DND-41 (cell line): ENCODE results near the gene VPREB3.

Experiments
- ATAC-seq: fragments of 200-7000 bp; cut with Tn5 transposase; 3 replicates; pipeline ENCODE4 v1.9.1; 2021; ENCODE audit warnings: low read depth; ENCODE audit not compliant: insufficient read depth
- DNase-seq: peaks from one replicate; pipeline ENCODE4 v3.0.0-alpha.2; 2020
- H2AFZ ChIP-seq: 2 replicates; pipeline ENCODE4 v1.6.0; 2012; ENCODE audit warnings: low read depth, low read length
- H3K27ac ChIP-seq: 2 replicates; pipeline ENCODE4 v1.5.1; 2012; ENCODE audit warnings: low read length, inconsistent platforms
- H3K27me3 ChIP-seq: fragments of 200-600 bp; sonication (generic); 2 replicates; pipeline ENCODE4 v1.6.0; 2012; ENCODE audit warnings: low read length, mild to moderate bottlenecking, inconsistent platforms; ENCODE audit not compliant: insufficient read depth, poor library complexity
- H3K36me3 ChIP-seq: 2 replicates; pipeline ENCODE4 v1.5.1; 2012; ENCODE audit warnings: low read length, inconsistent platforms; ENCODE audit not compliant: insufficient read depth
- H3K4me1 ChIP-seq: 2 replicates; pipeline ENCODE4 v1.5.1; 2012; ENCODE audit warnings: mild to moderate bottlenecking, low read length; ENCODE audit not compliant: insufficient read depth
- H3K4me2 ChIP-seq: 2 replicates; pipeline ENCODE4 v1.6.0; 2012; ENCODE audit warnings: mild to moderate bottlenecking, moderate library complexity, low read length, inconsistent platforms; ENCODE audit not compliant: insufficient read depth
- H3K4me3 ChIP-seq, 2 experiments: fragments of 200-600 bp in 1 of 2; shearing (Covaris generic) in 1 of 2; 2 replicates each; pipeline ENCODE4 v1.5.1; 2012 to 2016; ENCODE audit warnings: inconsistent platforms in 2 of 2, low read length in 2 of 2, mild to moderate bottlenecking in 2 of 2, low read depth in 1 of 2, moderate library complexity in 1 of 2
- H3K79me2 ChIP-seq: 2 replicates; pipeline ENCODE4 v1.6.0; 2012; ENCODE audit warnings: low read length, inconsistent platforms; ENCODE audit not compliant: insufficient read depth
- H3K9ac ChIP-seq: 2 replicates; pipeline ENCODE4 v1.6.0; 2012; ENCODE audit warnings: low read depth, mild to moderate bottlenecking, inconsistent platforms, low read length, moderate library complexity
- H3K9me3 ChIP-seq: 2 replicates; pipeline ENCODE4 v1.5.1; 2012; ENCODE audit warnings: low read length, moderate library complexity, mild to moderate bottlenecking, inconsistent platforms; ENCODE audit not compliant: insufficient read depth, severe bottlenecking
- H4K20me1 ChIP-seq: 2 replicates; pipeline ENCODE4 v1.6.0; 2012; ENCODE audit warnings: low read length; ENCODE audit not compliant: insufficient read depth
- CTCF ChIP-seq: IDR thresholded peaks from 2 replicates; pipeline ENCODE4 v1.5.1; 2012; ENCODE audit warnings: borderline replicate concordance, low read length, moderate library complexity, mild to moderate bottlenecking; ENCODE audit not compliant: poor library complexity, severe bottlenecking; ENCODE audit errors: extremely low read depth
- EZH2 ChIP-seq: IDR thresholded peaks from 3 replicates; pipeline ENCODE4 v1.6.1; 2012; ENCODE audit warnings: borderline replicate concordance, low read depth, mild to moderate bottlenecking, moderate library complexity, low read length, inconsistent platforms; ENCODE audit not compliant: severe bottlenecking

Gene VPREB3

GRCh38 chr22:23712256-23712655, 42.0 kb downstream of the VPREB3 start:
- H3K27ac ChIP-seq, result no peak overlapping the region
- H3K36me3 ChIP-seq, result peaks cover 79% of the 10 kb centered on the region

GRCh38 chr22:23709107-23709506, 45.1 kb downstream of the VPREB3 start:
- Histone ChIP-seq H2AFZ (no peak overlapping the region), H3K4me2 (no peak overlapping the region), H4K20me1 (peaks cover 15% of the 10 kb centered on the region; the same call in 1 of the 2 replicates), H3K4me1 (0 out of 2 replicates have a peak, but pooled peaks cover 10% of the 10 kb centered on the region), H3K27me3 (no peaks in the 10 kb centered on the region), H3K36me3 (peaks cover 94% of the 10 kb centered on the region), H3K9me3 (no peaks in the 10 kb centered on the region), H3K4me3 (no peak overlapping the region), H3K27ac (no peak overlapping the region), H3K79me2 (peaks cover 38% of the 10 kb centered on the region), H3K9ac (no peak overlapping the region)
- DNase-seq (no peak), ATAC-seq (no peak)
- TF ChIP-seq CTCF (no peak), EZH2 (no peak)

More at GRCh38 chr22:23712256-23712655, 42.0 kb downstream of the VPREB3 start:
- Histone ChIP-seq H3K4me3 (no peak overlapping the region), H3K4me1 (peaks cover 18% of the 10 kb centered on the region), H3K4me2 (no peak overlapping the region), H3K9ac (no peak overlapping the region), H3K27me3 (no peaks in the 10 kb centered on the region), H3K9me3 (no peaks in the 10 kb centered on the region), H3K79me2 (peaks cover 37% of the 10 kb centered on the region), H4K20me1 (peaks cover 17% of the 10 kb centered on the region), H2AFZ (no peak overlapping the region)
- ATAC-seq (no peak), DNase-seq (no peak)
- TF ChIP-seq CTCF (no peak), EZH2 (no peak)

GRCh38 chr22:23708270-23708669, 46.0 kb downstream of the VPREB3 start:
- no peak for DNase-seq
- peaks cover 11% of the 10 kb centered on the region; the same call in 1 of the 2 replicates for H4K20me1 ChIP-seq
- peaks cover 43% of the 10 kb centered on the region for H3K79me2 ChIP-seq
- ATAC-seq, result no peak
- no peaks in the 10 kb centered on the region for H3K27me3 ChIP-seq
- TF ChIP-seq CTCF, result no peak
- no peak for TF ChIP-seq EZH2
- no peaks in the 10 kb centered on the region for H3K9me3 ChIP-seq
- peaks cover 94% of the 10 kb centered on the region for H3K36me3 ChIP-seq
- H3K27ac ChIP-seq, result no peak overlapping the region
- H2AFZ ChIP-seq, result no peak overlapping the region
- 0 out of 2 replicates have a peak, but pooled peaks cover 11% of the 10 kb centered on the region for H3K4me1 ChIP-seq
- no peak overlapping the region for H3K4me2 ChIP-seq
- H3K4me3 ChIP-seq, result no peak overlapping the region
- H3K9ac ChIP-seq, result no peak overlapping the region

GRCh38 chr22:23705358-23705757, 48.9 kb downstream of the VPREB3 start:
- Histone ChIP-seq H3K4me3 (no peak overlapping the region), H2AFZ (no peak overlapping the region), H3K9ac (no peak overlapping the region), H3K27me3 (no peaks in the 10 kb centered on the region), H4K20me1 (peaks cover 22% of the 10 kb centered on the region; the same call in 1 of the 2 replicates), H3K27ac (0 out of 2 replicates have a peak overlapping the region, but pooled peaks have one; percentile 11), H3K4me2 (no peak overlapping the region), H3K4me1 (0 out of 2 replicates have a peak, but pooled peaks cover 15% of the 10 kb centered on the region), H3K79me2 (peaks cover 66% of the 10 kb centered on the region), H3K9me3 (no peaks in the 10 kb centered on the region), H3K36me3 (peaks cover 100% of the 10 kb centered on the region)
- TF ChIP-seq EZH2, result no peak
- TF ChIP-seq CTCF, result no peak
- no peak for DNase-seq
- peak; percentile 35; the same call in 2 of the 3 replicates for ATAC-seq
